ENCODE results near the gene APC2. TPM values are rescaled to one million over a fixed set of nuclear protein-coding genes. Genes with fewer than 3 reads are reported as not detected.

The APC2 gene
- total RNA-seq, 4 donors from 2014 or later = 0.42 to 1.8 (median 1.2) TPM

DNA sequence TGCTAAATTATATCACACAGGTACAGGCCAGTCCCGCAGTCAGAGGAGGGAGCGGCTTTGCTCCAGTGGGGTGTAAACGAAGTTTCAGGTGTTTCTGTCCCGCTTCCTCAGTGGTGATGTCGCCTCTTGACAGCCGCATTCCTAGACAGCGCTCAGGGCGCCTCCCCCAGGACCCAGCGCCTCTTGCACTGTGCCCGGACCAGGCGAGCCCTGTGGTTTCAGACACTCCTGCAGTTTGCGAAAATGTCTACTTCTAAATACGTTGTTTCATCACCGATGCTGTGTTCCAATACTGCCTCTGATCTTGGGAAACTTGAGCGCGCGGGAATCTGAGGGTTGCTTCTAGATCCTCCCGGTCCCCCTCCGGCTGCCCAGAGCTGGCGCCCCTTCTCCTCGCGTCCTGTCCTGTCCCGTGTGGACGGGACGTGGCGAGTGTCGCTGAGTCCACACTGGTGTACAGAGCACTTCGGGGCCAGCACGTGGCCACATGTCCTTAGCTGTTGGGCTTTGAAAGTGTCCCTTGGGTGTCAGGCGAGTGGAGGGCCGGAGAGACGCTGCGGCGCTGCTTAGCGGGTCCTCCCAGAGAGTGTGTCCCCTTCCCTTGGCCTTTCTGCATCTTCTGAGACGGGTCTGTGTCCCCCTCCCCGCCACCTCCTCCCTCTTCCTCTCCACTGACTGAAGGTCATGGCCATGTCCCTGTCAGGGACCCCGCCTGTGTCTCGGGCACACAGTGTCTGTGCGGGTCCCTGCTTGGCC is 26.3 kb upstream of the APC2 start:
- intact Hi-C loops (cut with DNase I) = no loop called here
- 93% methylated on average over 26 of the region's 40 CpGs for WGBS
- TF ChIP-seq POLR2A (IDR thresholded peaks at IDR 0.05; ENCODE audit: low read depth) (no peak), POLR2AphosphoS5 (IDR thresholded peaks at IDR 0.05) (no peak), EP300 (IDR thresholded peaks at IDR 0.05) (no peak)
- TF ChIP-seq, protein P1, sequence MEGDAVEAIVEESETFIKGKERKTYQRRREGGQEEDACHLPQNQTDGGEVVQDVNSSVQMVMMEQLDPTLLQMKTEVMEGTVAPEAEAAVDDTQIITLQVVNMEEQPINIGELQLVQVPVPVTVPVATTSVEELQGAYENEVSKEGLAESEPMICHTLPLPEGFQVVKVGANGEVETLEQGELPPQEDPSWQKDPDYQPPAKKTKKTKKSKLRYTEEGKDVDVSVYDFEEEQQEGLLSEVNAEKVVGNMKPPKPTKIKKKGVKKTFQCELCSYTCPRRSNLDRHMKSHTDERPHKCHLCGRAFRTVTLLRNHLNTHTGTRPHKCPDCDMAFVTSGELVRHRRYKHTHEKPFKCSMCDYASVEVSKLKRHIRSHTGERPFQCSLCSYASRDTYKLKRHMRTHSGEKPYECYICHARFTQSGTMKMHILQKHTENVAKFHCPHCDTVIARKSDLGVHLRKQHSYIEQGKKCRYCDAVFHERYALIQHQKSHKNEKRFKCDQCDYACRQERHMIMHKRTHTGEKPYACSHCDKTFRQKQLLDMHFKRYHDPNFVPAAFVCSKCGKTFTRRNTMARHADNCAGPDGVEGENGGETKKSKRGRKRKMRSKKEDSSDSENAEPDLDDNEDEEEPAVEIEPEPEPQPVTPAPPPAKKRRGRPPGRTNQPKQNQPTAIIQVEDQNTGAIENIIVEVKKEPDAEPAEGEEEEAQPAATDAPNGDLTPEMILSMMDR (IDR thresholded peaks at IDR 0.05) = no peak
- H3K4me3 ChIP-seq = no peak overlapping the region
- no peaks in the 10 kb centered on the region for H3K27me3 ChIP-seq
- H3K27ac ChIP-seq (replicated peaks in 1 of 4) = no peak overlapping the region
- DNase-seq (ENCODE audit: extremely low spot score) = no peak
- H3K9me3 ChIP-seq = no peaks in the 10 kb centered on the region
- peaks cover 39 to 99% (median 91%) of the 10 kb centered on the region in 4 donors for H3K36me3 ChIP-seq
- peaks cover 4 to 7% (median 5%) of the 10 kb centered on the region in 4 donors for H3K4me1 ChIP-seq

DNA sequence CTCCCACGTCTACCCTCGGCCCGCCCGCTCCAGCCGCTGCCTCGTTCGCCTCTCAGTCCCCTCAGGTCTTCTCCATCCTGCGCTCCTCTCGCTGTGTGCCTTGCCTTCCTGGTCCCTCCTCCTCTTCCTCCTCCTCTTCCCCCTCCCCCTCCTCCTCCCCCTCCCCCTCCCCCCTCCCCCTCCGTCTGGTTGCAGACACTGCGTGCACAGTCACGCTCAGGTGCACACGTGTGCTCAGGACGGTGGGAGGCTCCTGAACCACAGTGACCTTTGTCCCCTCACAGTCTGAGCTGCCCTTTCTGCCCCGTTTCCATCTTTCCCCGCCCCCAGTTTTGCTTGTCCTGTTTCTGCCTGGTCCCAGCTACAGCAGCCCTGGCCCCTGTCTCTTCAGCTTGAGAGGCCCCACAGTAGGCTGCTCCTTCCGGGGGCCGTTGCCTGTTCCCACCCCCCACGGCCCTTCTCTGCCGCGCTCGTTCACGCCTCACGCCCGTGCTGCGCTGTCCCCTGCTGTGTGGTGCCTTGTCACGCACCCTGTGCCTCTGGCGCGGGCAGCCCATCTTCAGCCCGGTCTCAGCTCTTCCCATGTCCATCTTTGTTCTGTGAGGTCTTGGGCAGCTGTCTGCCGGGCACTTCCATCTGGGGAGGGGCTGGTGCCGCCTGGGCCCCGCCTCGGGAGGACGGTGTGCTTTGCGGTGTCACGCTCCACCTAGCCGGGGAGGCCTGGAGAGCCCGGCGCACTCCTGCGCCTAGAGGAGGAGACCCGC is 25.5 kb upstream of the APC2 start:
- WGBS = 86% methylated on average over 35 of the region's 42 CpGs
- peaks cover 47 to 99% (median 91%) of the 10 kb centered on the region in 4 donors for H3K36me3 ChIP-seq
- no peak for DNase-seq (ENCODE audit: extremely low spot score)
- intact Hi-C loops (cut with DNase I) = no loop called here
- no peaks in the 10 kb centered on the region for H3K27me3 ChIP-seq
- TF ChIP-seq POLR2AphosphoS5 (IDR thresholded peaks at IDR 0.05) = no peak
- TF ChIP-seq, protein P1 (IDR thresholded peaks at IDR 0.05) = no peak
- TF ChIP-seq EP300 (IDR thresholded peaks at IDR 0.05) = no peak
- no peak for TF ChIP-seq POLR2A (IDR thresholded peaks at IDR 0.05; ENCODE audit: low read depth)
- no peak overlapping the region for H3K4me3 ChIP-seq
- H3K27ac ChIP-seq (replicated peaks in 1 of 4) = no peak overlapping the region
- H3K4me1 ChIP-seq = peaks cover 0 to 4% (median 0%) of the 10 kb centered on the region in 4 donors
- H3K9me3 ChIP-seq = no peaks in the 10 kb centered on the region

DNA sequence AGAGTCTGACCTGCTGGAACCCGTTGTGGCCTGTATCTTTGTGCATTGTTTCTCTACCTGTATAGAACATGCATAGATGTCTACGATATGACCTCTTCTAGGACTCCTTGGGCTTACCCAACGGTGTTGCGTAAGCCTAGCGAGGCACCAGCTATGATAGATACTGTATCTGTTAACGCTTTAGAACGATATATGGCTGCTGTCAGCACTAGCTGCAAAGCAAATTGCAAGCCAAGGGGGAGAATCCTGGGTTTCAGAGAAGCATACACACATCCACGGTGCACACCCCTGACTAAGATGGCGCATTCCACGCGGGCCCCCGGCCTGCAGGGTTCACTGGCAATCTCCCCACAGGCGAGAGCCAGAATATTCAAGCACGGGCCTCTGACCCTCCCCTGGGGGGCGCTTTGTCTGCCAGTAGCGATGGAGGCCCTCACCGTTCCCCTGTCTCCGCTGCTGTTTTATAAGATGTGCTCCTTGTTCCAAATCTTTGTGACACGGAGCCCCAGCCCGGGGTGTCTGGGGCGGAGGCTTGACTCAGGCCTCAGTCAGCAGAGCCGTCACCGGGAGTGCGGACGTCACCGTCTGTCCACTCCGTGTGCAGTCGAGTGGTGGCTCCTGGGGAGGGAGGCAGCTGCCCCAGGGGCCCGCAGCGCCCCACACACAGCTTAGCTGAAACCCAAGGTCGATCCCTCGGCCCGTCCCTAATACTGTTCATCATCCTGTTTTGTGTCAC is 24.7 kb upstream of the APC2 start:
- H3K27ac ChIP-seq (replicated peaks in 1 of 4) = no peak overlapping the region
- peaks cover 0 to 10% (median 0%) of the 10 kb centered on the region in 4 donors for H3K4me1 ChIP-seq
- no peak overlapping the region for H3K4me3 ChIP-seq
- peaks cover 50 to 99% (median 95%) of the 10 kb centered on the region in 4 donors for H3K36me3 ChIP-seq
- intact Hi-C loops (cut with DNase I) = no loop called here
- H3K27me3 ChIP-seq = no peaks in the 10 kb centered on the region
- WGBS = 90% methylated on average over 30 of the region's 33 CpGs
- no peak for DNase-seq (ENCODE audit: extremely low spot score)
- H3K9me3 ChIP-seq = no peaks in the 10 kb centered on the region
- TF ChIP-seq POLR2AphosphoS5 (IDR thresholded peaks at IDR 0.05) (no peak), EP300 (IDR thresholded peaks at IDR 0.05) (no peak), POLR2A (IDR thresholded peaks at IDR 0.05; ENCODE audit: low read depth) (no peak)
- TF ChIP-seq, protein P1 (IDR thresholded peaks at IDR 0.05) = no peak

DNA sequence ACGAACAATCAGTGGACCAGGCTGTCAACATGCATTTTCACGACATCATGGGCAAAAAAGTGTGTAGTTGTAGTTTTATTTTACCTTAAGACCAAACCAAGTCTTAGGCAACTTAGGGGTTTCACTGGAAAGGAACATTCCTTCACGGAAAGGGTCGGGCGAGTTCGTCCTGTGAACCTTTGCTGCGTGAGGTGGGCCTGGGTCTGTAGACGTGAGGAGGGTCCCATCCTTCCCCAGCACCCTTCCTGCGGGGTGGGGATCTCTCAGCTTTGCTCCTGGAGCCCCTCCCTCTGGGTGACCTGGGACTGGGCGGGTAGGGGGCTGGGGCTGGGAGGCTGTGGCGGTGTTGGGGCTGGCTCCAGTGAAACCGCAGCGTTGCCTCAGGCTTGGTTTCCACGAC is 24.0 kb upstream of the APC2 start:
- Histone ChIP-seq H3K4me1 (peaks cover 0 to 12% (median 0%) of the 10 kb centered on the region in 4 donors), H3K36me3 (peaks cover 55 to 99% (median 95%) of the 10 kb centered on the region in 4 donors), H3K4me3 (no peak overlapping the region), H3K9me3 (no peaks in the 10 kb centered on the region), H3K27ac (replicated peaks in 1 of 4) (no peak overlapping the region), H3K27me3 (no peaks in the 10 kb centered on the region)
- DNase-seq (ENCODE audit: extremely low spot score) = no peak
- TF ChIP-seq EP300 (IDR thresholded peaks at IDR 0.05) (no peak), POLR2AphosphoS5 (IDR thresholded peaks at IDR 0.05) (no peak), POLR2A (IDR thresholded peaks at IDR 0.05; ENCODE audit: low read depth) (no peak)
- TF ChIP-seq, protein P1 (IDR thresholded peaks at IDR 0.05) = no peak
- WGBS = 100% methylated on average over 3 of the region's 14 CpGs
- intact Hi-C loops (cut with DNase I) = no loop called here
